HEK293T (cell line): Measurements from ENCODE around the gene RBMS1.

Experiments
- BHLHE40 ChIP-seq: fragments of 450-650 bp; IDR thresholded peaks from 2 replicates; pipeline ENCODE4 v1.6.1; 2016; ENCODE audit warnings: mild to moderate bottlenecking, moderate library complexity, borderline replicate concordance
- ELF4 ChIP-seq: fragments of 450-650 bp; IDR thresholded peaks from 2 replicates; pipeline ENCODE4 v1.6.1; 2017; ENCODE audit warnings: antibody characterized with exemption
- FOXK2 ChIP-seq: fragments of 450-650 bp; IDR thresholded peaks from 2 replicates; pipeline ENCODE4 v1.6.1; 2016; ENCODE audit warnings: mild to moderate bottlenecking
- PKNOX1 ChIP-seq: fragments of 450-650 bp; IDR thresholded peaks from 2 replicates; pipeline ENCODE4 v1.6.1; 2016

DNA sequence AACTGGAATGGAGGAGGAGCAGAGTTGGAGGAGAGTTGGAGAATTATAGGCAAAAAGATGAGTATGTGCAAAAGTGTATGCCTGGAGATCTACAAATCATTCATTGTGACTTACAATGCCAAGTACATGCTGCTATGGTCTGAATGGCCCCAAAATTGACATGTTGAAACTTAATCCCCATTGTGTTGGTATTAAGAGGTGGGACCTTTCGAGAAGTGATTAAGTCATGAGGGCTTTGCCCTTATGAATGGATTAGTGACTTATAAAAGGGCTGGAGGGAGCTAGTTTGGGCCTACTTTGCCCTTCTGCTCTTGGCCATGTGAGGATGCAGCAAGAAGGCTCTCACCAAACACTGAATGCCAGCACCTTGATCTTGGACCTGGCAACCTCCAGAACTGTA is 6.3 kb upstream of the RBMS1 start:
- no peak for TF ChIP-seq PKNOX1
- no peak for TF ChIP-seq FOXK2
- TF ChIP-seq BHLHE40 = no peak
- TF ChIP-seq ELF4 = no peak
